B cell (primary cell): ENCODE results near the gene LATS2. TPM values are rescaled to one million over a fixed set of nuclear protein-coding genes. Genes with fewer than 3 reads are reported as not detected.

Experiments
- ATAC-seq: fragments of 200-7000 bp; cut with Tn5 transposase; one replicate; pipeline ENCODE4 v1.10.0; 2021; ENCODE audit warnings: low read depth, mild to moderate bottlenecking, moderate number of reproducible peaks, moderate library complexity
- CTCF ChIA-PET: fragments of 350-600 bp; sonication (Branson Sonifier 250); formaldehyde crosslinking; loops from one replicate; lab custom pipeline; 2021; ENCODE audit warnings: antibody characterized with exemption, inconsistent platforms; lab: Charles Lee
- POLR2A ChIA-PET: fragments of 350-600 bp; sonication (Branson Sonifier 250); formaldehyde crosslinking; loops from one replicate; lab custom pipeline; 2021; ENCODE audit warnings: antibody characterized with exemption; lab: Charles Lee
- DNase-seq: peaks from one replicate; pipeline ENCODE4 v3.0.0; 2013
- H2AFZ ChIP-seq: 2 replicates; pipeline ENCODE4 v1.6.1; 2012; ENCODE audit warnings: mild to moderate bottlenecking, low read depth, low read length; ENCODE audit not compliant: insufficient read depth, poor library complexity, severe bottlenecking
- H3K27ac ChIP-seq, 2 donors: 1 replicate in 1 of 2; 2 replicates in 1 of 2; pipeline ENCODE4 v1.5.1; 2012 to 2013; ENCODE audit warnings: low read length in 2 of 2, mild to moderate bottlenecking in 2 of 2, moderate library complexity in 1 of 2
- H3K27me3 ChIP-seq, 4 experiments: fragments of 200-600 bp in 1 of 4; sonication (generic) in 1 of 4; replicated peaks in 1 of 4; 1 replicate in 2 of 4; 2 replicates in 2 of 4; pipeline versions ENCODE4 v1.6.1 to v1.7.0; 2013 to 2016; ENCODE audit warnings: low read length in 3 of 4, mild to moderate bottlenecking in 2 of 4, mixed read lengths in 1 of 4, moderate library complexity in 1 of 4; ENCODE audit not compliant: insufficient read depth in 4 of 4, control insufficient read depth in 3 of 4; ENCODE audit errors: control extremely low read depth in 1 of 4
- H3K36me3 ChIP-seq, 2 experiments: replicated peaks in 1 of 2; 1 replicate in 1 of 2; 2 replicates in 1 of 2; pipeline versions ENCODE4 v1.6.1 to v1.7.1; 2013; ENCODE audit warnings: low read length in 1 of 2; ENCODE audit not compliant: insufficient read depth in 2 of 2, control insufficient read depth in 1 of 2; ENCODE audit errors: control extremely low read depth in 1 of 2, extremely low read depth in 1 of 2
- H3K4me1 ChIP-seq, 2 donors: fragments of 200-600 bp in 1 of 2; sonication (generic) in 1 of 2; 1 replicate in 1 of 2; 2 replicates in 1 of 2; pipeline versions ENCODE4 v1.5.1 to v1.6.1; 2013 to 2017; ENCODE audit warnings: low read length in 2 of 2; ENCODE audit not compliant: control insufficient read depth in 2 of 2, insufficient read depth in 2 of 2
- H3K4me2 ChIP-seq: replicated peaks from 2 replicates; pipeline ENCODE3; 2012; ENCODE audit warnings: mild to moderate bottlenecking, low read depth, low read length; ENCODE audit not compliant: poor library complexity, severe bottlenecking
- H3K4me3 ChIP-seq, 5 experiments: fragments of 200-600 bp in 1 of 5; sonication (generic) in 1 of 5; 1 replicate in 3 of 5; 2 replicates in 2 of 5; pipeline versions ENCODE4 v1.5.1 to v1.7.0; 2011 to 2016; ENCODE audit warnings: low read length in 4 of 5, mild to moderate bottlenecking in 4 of 5, low read depth in 2 of 5, control low read depth in 1 of 5, moderate library complexity in 1 of 5; ENCODE audit not compliant: insufficient read depth in 1 of 5; ENCODE audit errors: control extremely low read depth in 1 of 5, extremely low read depth in 1 of 5
- H3K79me2 ChIP-seq: fragments of 200-600 bp; sonication (generic); one replicate; pipeline ENCODE4 v1.6.0; 2016; ENCODE audit warnings: low read length; ENCODE audit not compliant: control insufficient read depth, insufficient read depth
- H3K9ac ChIP-seq: fragments of 200-600 bp; sonication (generic); 2 replicates; pipeline ENCODE4 v1.6.1; 2017; ENCODE audit warnings: mild to moderate bottlenecking, low read length, moderate library complexity
- H3K9me3 ChIP-seq, 3 donors: one replicate each; pipeline versions ENCODE4 v1.6.1 to v1.7.1; 2013; ENCODE audit warnings: low read length in 2 of 3; ENCODE audit not compliant: control insufficient read depth in 2 of 3, insufficient read depth in 1 of 3; ENCODE audit errors: control extremely low read depth in 1 of 3
- H4K20me1 ChIP-seq: 2 replicates; pipeline ENCODE4 v1.6.0; 2012; ENCODE audit warnings: mild to moderate bottlenecking, low read length; ENCODE audit not compliant: insufficient read depth, control insufficient read depth, poor library complexity, severe bottlenecking
- H3K27ac Mint-ChIP-seq: one replicate; pipeline ENCODE4 v1.8.0; 2021; ENCODE audit warnings: mixed read lengths
- H3K27me3 Mint-ChIP-seq: one replicate; pipeline ENCODE4 v1.8.0; 2021; ENCODE audit warnings: mixed read lengths
- H3K4me1 Mint-ChIP-seq: one replicate; pipeline ENCODE4 v1.8.0; 2021; ENCODE audit warnings: mixed read lengths
- H3K4me3 Mint-ChIP-seq: one replicate; pipeline ENCODE4 v1.8.0; 2021; ENCODE audit warnings: mixed read lengths
- H3K9me3 Mint-ChIP-seq: one replicate; pipeline ENCODE4 v1.8.0; 2022; ENCODE audit warnings: mixed read lengths; ENCODE audit not compliant: insufficient read depth
- CTCF ChIP-seq: fragments of 200-600 bp; IDR thresholded peaks from one replicate; pipeline ENCODE4 v1.8.0; 2022; ENCODE audit warnings: antibody characterized with exemption, mild to moderate bottlenecking
- EZH2 ChIP-seq: IDR thresholded peaks from 2 replicates; pipeline ENCODE4 v1.6.1; 2012; ENCODE audit warnings: borderline replicate concordance, low read depth, mild to moderate bottlenecking, moderate library complexity, low read length; ENCODE audit not compliant: insufficient read depth, poor library complexity, severe bottlenecking
- WGBS: methylation state at CpG from one replicate; pipeline ENCODE4 v1.1.5; 2013; ENCODE audit warnings: missing lambda C conversion rate; ENCODE audit not compliant: insufficient coverage; 5-methylcytosine and 5-hydroxymethylcytosine counted together
- intact Hi-C: fragments of 100-400 bp; cut with micrococcal nuclease; formaldehyde crosslinking; loops from one replicate; pipeline ENCODE4 v1.10.0; 2022
- polyA plus RNA-seq: library from polyadenylated mRNA; depleted of rRNA; stranded (reverse); fragments of >200 nt; gene quantifications from 2 replicates; pipeline ENCODE4 v1.2.3, GENCODE V29; 2012
- total RNA-seq, 2 donors: library from RNA; stranded (reverse); fragments of 120-200 nt in 1 of 2; gene quantifications; 1 replicate in 1 of 2; 2 replicates in 1 of 2; pipeline versions ENCODE4 v1.2.3 to v1.2.4, GENCODE V29; 2013 to 2022

LATS2 gene
- total and polyA plus RNA-seq, 2 donors (not counting 1 experiment from before 2014, with no cell fraction given) = 1.9 to 2.7 TPM

DNA sequence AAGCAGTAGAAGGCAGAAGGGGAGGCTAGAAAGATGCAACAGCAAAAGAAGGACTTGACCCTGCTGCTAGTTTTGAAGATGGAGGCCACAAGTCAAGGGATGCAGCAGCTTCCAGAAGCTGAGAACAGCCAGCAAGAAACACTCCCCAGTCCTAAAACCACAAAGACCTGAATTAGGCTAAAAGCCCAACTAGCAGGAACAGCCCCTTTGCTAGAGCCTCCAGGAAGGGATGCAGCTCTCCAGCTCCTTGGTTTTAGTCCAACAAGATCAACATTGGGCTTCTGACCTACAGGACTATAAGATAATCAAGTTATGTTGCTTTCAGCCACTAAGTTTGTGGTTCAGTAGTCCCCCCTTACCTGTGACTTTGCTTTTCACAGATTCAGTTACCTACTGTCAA lies 10.5 kb upstream of the LATS2 start:
- TF ChIP-seq EZH2 = no peak
- Histone ChIP-seq H3K4me2 (no peak overlapping the region), H2AFZ (no peak overlapping the region), H3K9me3 (no peaks in the 10 kb centered on the region), H3K27me3 (peaks cover 0 to 17% (median 4%) of the 10 kb centered on the region in 4 experiments), H3K4me3 (no peak overlapping the region), H3K36me3 (no peaks in the 10 kb centered on the region), H4K20me1 (no peaks in the 10 kb centered on the region), H3K27ac (no peak overlapping the region), H3K79me2 (no peaks in the 10 kb centered on the region), H3K4me1 (peaks cover 11 to 15% of the 10 kb centered on the region in 2 donors), H3K9ac (no peak overlapping the region)
- no peaks in the 10 kb centered on the region for H3K9me3 Mint-ChIP-seq
- peaks cover 15% of the 10 kb centered on the region for H3K4me1 Mint-ChIP-seq
- intact Hi-C loops = no loop called here
- ATAC-seq = no peak
- ChIA-PET CTCF (interaction anchor here (0.9 kb wide), 1 partner anchor 14 kb away, joined by 3 read pairs; no protein-coding TSS in a partner anchor), POLR2A (no interaction called here)
- H3K4me3 Mint-ChIP-seq = no peak overlapping the region
- H3K27me3 Mint-ChIP-seq = peaks cover 20% of the 10 kb centered on the region
- DNase-seq = no peak
- H3K27ac Mint-ChIP-seq = no peak overlapping the region

- Histone ChIP-seq H3K27me3 (peaks cover 0 to 14% (median 4%) of the 10 kb centered on the region in 4 experiments), H4K20me1 (no peaks in the 10 kb centered on the region), H3K36me3 (no peaks in the 10 kb centered on the region), H3K4me2 (no peak overlapping the region), H3K9me3 (no peaks in the 10 kb centered on the region), H3K27ac (no peak overlapping the region), H3K4me1 (peaks cover 11 to 13% of the 10 kb centered on the region in 2 donors), H3K4me3 (no peak overlapping the region), H2AFZ (no peak overlapping the region), H3K79me2 (no peaks in the 10 kb centered on the region), H3K9ac (no peak overlapping the region)
- no peak for DNase-seq
- no peak overlapping the region for H3K4me3 Mint-ChIP-seq
- peaks cover 23% of the 10 kb centered on the region for H3K27me3 Mint-ChIP-seq
- intact Hi-C loops = no loop called here
- H3K9me3 Mint-ChIP-seq = no peaks in the 10 kb centered on the region
- no peak for ATAC-seq
- peaks cover 13% of the 10 kb centered on the region for H3K4me1 Mint-ChIP-seq
- no peak overlapping the region for H3K27ac Mint-ChIP-seq
- ChIA-PET POLR2A (no interaction called here), CTCF (interaction anchor here (0.9 kb wide), 1 partner anchor 13 kb away, joined by 3 read pairs; no protein-coding TSS in a partner anchor)
- 60% methylated on average over 4 of the region's 4 CpGs for WGBS
- TF ChIP-seq CTCF (no peak), EZH2 (no peak)
These were observed 9.6 kb upstream of the LATS2 start for GRCh38 chr13:21071015-21071414.
